Effector CD4-positive, alpha-beta T cell (primary cell): ENCODE data around the gene MAP3K7CL.

Experiments used
- DNase-seq: peaks from one replicate; pipeline ENCODE4 v3.0.0-alpha.2; 2020
- total RNA-seq: gene quantifications from one replicate; lab custom pipeline; 2026; lab: John Stamatoyannopoulos, UW

MAP3K7CL gene, protein sequence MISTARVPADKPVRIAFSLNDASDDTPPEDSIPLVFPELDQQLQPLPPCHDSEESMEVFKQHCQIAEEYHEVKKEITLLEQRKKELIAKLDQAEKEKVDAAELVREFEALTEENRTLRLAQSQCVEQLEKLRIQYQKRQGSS
- 4.1 reads per million, percentile 16 among the genes with 10 or more reads in this experiment for total RNA-seq

GRCh38 chr21:29130270-29130969 lies at the start of gene MAP3K7CL:
Gene MAP3K7CL, plus strand, starts transcription at chr21:29130644. Its CDS starts 2,701 bp downstream, at chr21:29133345.
- DNase-seq: no peak

DNA sequence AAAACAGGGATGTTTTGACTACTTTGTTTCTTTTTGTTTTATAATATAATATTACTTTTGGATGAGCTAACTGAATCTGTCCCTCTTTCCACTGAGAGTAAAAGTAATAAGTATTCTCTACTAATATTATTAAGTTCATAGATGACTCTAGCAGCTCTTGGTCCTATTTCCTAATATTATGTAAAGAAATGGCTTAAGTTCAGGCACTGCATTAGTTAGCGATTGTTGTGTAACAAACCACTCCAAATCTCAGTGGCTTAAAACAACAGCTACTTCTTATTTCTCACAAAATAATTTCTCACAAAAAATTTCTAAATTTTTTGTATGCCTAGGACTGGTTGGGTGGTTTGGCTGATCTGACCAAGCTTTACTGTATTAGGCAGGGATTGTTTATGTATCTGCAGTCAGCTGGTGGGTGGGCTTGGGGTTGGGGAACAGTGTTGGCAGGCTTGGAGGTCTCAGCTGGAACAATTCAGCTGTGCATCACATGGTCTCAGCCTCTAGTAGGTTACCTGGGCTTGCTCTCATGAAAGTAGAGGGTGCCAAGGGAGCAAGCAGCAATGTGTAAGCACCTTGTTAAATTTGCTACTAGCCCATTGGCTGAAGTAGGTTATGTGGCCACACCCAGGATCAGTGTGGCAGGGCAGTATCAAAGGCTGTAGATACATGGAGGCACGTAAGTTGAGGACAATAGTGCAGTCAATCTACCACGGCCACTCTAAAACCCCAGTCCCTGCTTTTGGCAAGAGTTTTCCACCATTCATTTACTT lies 48.2 kb upstream of the MAP3K7CL start:
- DNase-seq: no peak

DNA sequence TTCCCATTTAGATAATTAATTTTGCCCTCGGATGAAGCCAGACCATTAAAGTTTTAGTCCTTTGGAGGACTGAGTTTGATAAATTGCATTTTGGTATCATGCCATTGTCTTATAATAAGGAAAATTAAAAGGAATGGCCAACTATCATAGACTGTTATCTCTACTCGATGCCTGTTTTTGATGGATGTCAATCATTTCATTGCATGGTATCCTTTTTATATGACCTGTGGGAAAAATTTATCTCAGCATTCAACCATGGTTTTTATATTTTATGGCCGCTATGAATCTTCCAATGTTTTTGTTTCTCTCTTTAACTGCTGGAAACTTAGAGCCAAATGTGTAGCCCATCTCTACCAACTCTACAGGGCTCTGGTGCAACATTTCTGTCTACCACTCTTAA lies 47.1 kb upstream of the MAP3K7CL start:
- no peak for DNase-seq

DNA sequence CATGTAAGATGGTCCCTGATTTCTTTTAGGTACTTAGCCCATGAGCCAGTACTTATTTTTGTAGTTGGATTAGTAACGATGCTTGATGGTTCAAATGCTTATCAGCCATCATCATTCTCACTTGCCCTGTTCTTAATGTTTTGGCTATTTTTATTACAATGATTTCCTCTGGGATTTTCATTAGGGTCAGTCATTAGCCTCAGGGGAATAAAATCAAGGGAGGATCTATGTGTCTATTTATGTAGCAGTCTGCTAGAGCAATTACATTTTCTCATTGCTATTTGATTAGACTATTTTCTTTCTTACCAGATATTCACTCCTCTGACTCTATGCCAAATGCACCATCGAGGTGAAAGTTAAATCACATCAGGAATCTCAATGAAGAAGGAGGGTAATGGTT lies 46.1 kb upstream of the MAP3K7CL start:
- no peak for DNase-seq

DNA sequence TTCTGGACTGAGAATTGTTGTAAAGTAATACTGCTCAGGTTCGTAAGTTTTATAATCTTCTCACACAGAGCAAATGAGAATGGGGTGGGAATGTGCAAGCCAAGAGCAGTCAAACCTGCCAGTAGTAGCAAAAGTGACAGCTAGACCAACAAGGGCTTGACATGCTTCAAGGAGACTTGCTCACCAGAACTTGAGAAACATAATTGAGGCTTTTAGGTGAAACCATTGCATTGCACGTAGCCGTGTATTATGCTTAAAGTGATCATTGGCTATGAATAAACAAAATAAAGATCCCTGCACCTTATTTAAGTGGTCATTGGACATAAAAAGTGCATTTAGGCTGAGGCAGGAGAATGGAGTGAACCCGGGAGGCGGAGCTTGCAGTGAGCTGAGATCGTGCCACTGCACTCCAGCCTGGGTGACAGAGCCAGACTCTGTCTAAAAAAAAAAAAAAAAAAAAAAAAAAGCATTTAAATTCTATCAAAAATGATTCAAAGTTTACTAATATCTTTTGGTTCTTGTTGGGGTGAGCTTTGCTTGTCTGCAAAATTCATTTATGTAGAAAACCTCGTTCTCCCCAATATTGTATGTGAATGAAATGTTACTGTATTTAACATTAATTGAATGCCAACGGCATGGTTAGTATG lies 45.2 kb upstream of the MAP3K7CL start:
- no peak for DNase-seq

DNA sequence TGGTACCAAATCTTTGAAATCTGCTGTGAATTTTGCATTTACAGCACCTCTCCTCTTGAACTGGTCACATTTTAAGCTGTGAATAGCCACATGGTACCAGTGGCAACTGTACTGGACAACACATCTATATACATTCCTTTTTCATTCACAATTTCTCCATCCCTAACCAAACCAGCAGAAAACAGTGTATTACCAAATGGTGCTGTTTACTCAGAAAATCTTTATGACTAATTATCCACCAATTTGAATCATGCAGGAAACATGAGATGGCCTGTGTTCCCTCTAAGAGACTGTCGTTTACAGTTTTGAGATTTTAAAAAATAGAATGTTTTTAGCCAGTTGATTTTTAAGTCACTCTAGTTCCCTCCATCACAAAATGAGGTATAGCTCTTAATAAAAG lies 39.4 kb upstream of the MAP3K7CL start:
- DNase-seq: no peak

DNA sequence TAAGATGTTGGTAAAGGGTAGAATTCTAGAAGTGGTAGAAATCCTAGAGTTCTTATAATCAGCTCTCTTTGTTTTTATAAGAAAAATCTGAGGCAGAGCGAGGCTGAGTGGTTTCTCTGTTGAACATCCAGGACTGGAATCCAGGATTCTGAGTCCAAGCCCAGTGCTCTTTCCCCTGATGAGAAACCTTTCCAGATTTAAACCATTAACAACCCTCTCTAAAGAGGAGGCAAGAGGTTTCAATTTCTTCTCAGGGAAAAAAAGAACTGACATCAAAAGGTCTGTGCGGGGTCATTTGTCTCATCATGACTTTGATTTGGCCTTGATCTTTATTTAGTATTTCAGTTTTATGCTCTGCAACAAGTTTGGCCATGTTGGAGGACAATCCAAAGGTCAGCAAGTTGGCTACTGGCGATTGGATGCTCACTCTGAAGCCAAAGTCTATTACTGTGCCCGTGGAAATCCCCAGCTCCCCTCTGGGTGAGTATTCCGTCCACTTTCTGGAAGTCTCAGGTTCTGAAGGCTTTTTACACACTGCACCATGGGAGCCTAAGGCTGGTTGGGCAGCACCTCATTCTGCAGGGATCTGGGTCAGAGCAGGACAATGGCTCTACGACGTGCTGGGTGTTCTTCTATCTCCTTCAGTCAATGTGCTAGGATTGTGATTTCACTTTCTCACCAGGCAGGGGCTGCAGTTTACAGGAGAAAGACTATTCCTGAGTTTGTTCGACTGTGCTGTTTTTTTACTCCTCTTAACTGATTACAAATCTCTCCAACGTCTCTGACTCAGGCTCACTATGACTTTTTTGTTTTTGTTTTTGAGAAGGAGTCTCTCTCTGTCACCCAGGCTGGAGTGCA lies 38.1 kb upstream of the MAP3K7CL start:
- no peak for DNase-seq

DNA sequence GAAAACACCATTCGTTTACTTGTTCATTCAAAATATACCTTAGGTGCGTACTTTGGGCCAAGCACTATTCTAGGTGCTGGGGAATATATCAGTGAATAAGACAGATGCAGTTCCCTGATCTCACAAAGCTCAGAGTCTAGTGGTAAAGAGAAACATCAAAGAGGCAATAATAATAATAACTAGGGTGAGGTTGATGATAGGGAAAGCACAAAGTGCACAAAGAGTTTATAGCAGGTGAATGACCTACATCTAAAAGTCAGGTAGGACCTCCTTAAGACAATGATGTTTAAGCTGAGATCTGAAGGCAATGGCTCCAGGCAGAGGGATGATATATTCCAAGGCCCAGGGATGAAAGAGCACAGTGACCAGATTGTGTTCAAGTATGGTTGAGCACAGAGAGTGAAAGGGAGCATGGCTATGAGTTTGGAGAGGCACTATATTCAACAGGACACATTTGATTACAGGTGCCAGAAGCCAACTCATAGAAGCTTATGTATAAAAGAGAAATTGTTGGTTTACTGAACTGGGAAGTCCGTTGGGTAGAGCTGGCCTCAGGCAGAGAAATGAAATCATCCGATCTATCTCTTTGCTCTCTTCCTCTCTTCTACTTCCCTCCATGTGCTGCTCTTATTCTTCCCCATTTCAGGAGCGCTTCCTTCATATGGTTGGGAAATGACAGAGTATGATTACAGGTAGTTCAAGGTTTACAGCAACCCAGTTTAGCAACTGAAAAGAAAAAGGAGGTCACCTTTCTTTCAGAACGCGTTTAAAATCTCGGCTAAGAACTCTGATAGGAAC lies 34.0 kb upstream of the MAP3K7CL start:
- no peak for DNase-seq

DNA sequence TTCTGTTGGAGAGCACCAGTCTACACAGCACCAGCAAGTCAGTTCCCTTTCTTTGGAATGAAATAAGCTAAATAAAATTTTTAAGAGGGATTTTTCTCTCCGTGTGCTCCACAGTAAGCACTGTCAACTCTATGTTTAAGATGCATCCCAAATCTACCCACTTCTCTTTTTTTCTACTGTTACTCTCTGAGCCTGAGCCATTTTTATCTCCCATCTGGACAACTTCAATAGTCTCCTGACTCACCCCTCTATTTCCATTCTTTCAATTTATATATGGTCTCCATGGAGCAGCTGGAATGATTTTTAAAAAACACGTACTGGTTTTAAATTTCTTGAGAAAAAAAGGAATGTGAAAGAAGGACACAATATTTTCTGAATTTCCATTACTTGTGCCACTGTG lies 32.3 kb upstream of the MAP3K7CL start:
- DNase-seq: no peak

DNA sequence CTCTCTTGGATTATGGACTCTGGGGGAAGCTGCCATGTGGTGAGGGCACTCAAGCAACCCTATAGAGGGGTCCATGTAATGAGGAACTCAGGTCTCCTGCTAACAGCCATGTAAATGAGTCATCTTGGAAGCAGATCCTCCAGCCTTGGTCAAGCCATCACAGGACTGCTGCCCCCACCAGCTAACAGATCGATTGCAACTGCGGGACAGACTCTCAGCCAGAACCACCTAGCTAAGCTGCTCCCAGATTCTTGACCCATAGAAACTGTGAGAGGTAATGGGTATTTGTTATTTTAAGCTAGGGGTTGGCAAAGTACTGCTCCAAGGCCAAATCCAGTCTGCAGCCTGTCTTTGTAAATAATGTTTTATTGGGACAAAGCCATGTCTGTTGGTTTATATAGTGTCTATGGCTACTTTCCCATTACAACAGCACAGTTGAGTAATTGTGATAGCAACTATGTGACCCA lies 27.6 kb upstream of the MAP3K7CL start:
- DNase-seq: no peak

- DNase-seq: no peak
Measured at GRCh38 chr21:29104239-29104708, 26.2 kb upstream of the MAP3K7CL start.

GRCh38 chr21:29105218-29105617 lies 25.2 kb upstream of the MAP3K7CL start:
- no peak for DNase-seq

- DNase-seq: no peak
Measured at GRCh38 chr21:29114765-29115500, 15.5 kb upstream of the MAP3K7CL start.

- DNase-seq: no peak
Measured at GRCh38 chr21:29115899-29116298, 14.5 kb upstream of the MAP3K7CL start.

- no peak for DNase-seq
Measured at GRCh38 chr21:29117372-29117955, 13.0 kb upstream of the MAP3K7CL start.

DNA sequence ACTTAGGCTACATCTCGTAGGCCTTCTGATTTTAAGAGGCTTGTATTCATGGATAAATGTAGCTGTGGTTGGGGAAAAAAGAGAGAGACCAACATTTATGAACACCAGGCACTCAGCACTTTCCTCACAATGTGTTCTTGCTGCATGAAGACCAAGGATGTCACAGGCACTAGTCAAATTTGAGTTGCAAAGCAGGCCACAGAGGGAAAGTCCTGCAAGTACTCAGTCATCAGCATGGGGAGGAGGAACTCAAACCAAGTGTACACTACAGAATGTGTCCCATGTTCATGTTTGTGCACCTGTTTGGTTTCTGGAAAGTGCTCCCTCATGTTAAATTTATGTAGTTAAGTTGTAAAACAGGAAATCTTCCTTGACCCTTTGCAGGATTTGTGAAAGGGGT lies 8.7 kb upstream of the MAP3K7CL start:
- no peak for DNase-seq

DNA sequence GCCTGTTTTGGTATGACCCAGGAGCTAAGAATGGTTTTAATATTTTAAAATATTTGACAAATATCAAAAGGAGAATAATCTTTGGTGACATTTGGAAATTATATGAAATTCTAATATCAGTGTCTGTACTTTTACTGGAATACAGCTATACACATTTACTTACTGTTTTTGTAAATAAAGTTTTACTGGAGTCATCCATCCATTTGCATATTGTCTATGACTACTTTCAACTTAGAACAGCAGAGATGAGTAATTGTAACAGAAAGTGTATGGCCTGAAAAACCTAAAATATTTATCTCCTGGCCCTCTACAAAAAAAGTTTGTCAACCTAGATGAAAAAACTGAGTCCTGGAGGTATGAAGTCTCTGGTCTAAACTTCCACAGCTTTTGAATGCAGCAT lies 5.8 kb upstream of the MAP3K7CL start:
- DNase-seq: no peak

DNA sequence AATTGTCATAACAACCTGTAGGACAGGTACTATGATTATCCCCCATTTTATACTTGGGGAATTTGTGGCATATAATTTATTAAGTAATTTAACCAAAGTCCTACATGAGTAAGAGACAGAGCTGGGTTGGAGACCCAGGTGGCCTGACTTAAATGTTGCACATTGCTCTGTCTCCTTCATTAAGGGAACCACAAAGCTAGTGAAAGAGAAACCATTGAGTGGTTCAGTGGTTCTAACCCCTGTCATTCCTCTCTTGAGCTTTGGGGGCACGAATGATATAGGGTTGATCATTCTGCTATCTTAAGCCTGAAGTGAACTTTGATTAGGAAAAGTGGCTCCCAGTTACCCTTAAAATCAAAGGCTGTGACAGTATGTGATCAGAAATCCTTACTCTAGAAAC lies 5.3 kb upstream of the MAP3K7CL start:
- no peak for DNase-seq

DNA sequence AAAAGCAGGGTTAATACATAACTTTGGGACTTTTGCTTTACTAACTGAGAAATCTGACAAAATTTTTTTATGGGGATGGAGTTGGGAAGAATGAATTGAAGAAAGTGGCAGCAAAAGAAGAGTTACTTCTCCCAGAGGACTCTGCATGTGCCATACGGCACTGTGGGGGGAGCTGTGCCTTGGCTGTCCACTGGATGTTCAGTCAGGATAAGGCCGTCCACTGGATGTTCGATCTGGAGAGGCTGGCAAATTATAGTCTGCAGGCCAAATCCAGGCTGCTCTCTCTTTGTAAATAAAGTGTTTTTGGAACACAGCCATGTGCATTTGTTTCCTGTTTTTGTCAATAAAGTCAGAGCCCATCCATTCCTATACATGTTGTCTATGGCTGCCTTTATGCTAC lies 4.5 kb upstream of the MAP3K7CL start:
- DNase-seq: no peak

DNA sequence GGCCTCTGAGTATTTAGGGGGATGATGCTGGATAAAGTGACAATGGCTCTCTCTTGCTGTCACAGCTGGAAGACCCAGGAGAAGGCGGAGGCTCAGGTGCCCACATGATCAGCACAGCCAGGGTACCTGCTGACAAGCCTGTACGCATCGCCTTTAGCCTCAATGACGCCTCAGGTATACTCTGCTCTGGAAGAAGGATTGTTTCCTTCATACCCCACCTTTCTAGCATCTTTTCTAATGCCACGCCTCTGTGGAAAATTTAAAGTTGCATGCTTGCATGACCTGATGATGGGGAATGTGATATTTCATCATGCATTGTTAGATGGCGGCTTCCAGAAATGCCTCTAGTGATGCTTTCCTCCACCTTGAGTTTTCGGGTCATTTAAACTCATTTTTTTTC lies 2.8 kb downstream of the MAP3K7CL start:
- no peak for DNase-seq
